Neural crest cell (in vitro differentiated cells): Measurements from ENCODE around the gene NUMB. TPM values are rescaled to one million over a fixed set of nuclear protein-coding genes. Genes with fewer than 3 reads are reported as not detected.
A peak's percentile ranks its signal among the peaks of the same experiment; 100 is the strongest.

Experiments
- DNase-seq: peaks from one replicate; pipeline ENCODE4 v3.0.0; 2021; ENCODE audit warnings: low read depth, mixed read lengths, low spot score
- H3K27ac Mint-ChIP-seq: one replicate; pipeline ENCODE4 v1.8.0; 2021; ENCODE audit warnings: mild to moderate bottlenecking, mixed read lengths; ENCODE audit not compliant: unreplicated experiment
- H3K27me3 Mint-ChIP-seq: 2 replicates; pipeline ENCODE4 v1.8.0; 2021; ENCODE audit warnings: low read depth, mild to moderate bottlenecking, mixed read lengths
- H3K36me3 Mint-ChIP-seq: 2 replicates; pipeline ENCODE4 v1.8.0; 2021; ENCODE audit warnings: low read depth, mild to moderate bottlenecking, mixed read lengths
- H3K4me1 Mint-ChIP-seq: 2 replicates; pipeline ENCODE4 v1.8.0; 2021; ENCODE audit warnings: mixed read lengths
- H3K4me3 Mint-ChIP-seq: one replicate; pipeline ENCODE4 v1.8.0; 2021; ENCODE audit warnings: mild to moderate bottlenecking, mixed read lengths
- H3K9me3 Mint-ChIP-seq: 2 replicates; pipeline ENCODE4 v1.8.0; 2021; ENCODE audit warnings: mixed read lengths
- CTCF ChIP-seq: fragments of 200-600 bp; sonication (generic); conservative IDR thresholded peaks from 2 replicates; pipeline ENCODE4 v1.5.0; 2021; ENCODE audit warnings: antibody characterized with exemption, mild to moderate bottlenecking
- total RNA-seq: library from RNA; stranded (reverse); gene quantifications from 2 replicates; pipeline ENCODE4 v1.2.1, GENCODE V29; 2021

The NUMB gene
- total RNA-seq, 1 donor from 2014 or later, result 40.7 TPM

GRCh38 chr14:73259837-73260236 lies 198.5 kb downstream of the NUMB start:
- no peak for TF ChIP-seq CTCF
- Mint-ChIP-seq H3K27me3 (no peaks in the 10 kb centered on the region), H3K27ac (no peak overlapping the region), H3K4me1 (peaks cover 5% of the 10 kb centered on the region), H3K36me3 (no peaks in the 10 kb centered on the region), H3K4me3 (no peak overlapping the region), H3K9me3 (no peaks in the 10 kb centered on the region)
- no peak for DNase-seq

DNA sequence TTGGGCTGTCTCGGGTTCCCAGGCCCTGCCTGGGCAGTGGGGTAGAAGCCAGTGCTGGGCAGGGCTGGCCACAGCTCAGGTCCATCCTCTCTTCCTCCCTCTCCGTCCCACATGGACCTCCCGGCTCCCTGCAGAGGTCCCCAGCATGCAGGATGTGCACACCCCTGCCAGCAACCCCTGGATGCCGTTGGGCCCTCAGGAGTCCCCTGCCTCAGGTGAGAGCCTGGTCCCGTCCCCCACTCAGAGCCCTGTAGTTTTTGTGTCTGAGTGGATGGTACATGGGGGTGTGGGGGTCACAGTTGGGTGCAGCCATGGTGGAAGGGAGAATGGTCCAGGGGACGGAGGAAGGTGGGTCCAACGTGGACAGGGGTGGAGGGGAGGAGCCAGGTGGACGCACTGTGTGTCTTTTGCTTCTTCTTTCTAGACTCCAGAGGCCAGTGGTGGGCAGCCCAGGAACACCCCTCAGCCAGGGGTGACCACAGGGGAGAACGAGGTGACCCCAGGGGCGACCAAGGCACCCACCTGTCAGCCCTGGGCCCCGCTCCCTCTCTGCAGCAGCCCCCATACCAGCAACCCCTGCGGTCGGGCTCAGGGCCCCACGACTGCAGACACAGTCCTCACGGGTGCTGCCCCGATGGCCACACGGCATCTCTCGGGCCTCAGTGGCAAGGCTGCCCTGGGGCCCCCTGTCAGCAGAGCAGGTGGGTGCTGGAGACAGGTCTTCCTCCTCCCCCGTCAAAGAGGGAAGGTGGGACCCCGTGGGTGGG lies 199.3 kb downstream of the NUMB start:
- Mint-ChIP-seq H3K9me3 (no peaks in the 10 kb centered on the region), H3K36me3 (no peaks in the 10 kb centered on the region), H3K4me1 (peaks cover 5% of the 10 kb centered on the region), H3K27me3 (no peaks in the 10 kb centered on the region), H3K27ac (no peak overlapping the region), H3K4me3 (no peak overlapping the region)
- no peak for DNase-seq
- TF ChIP-seq CTCF, result no peak

DNA sequence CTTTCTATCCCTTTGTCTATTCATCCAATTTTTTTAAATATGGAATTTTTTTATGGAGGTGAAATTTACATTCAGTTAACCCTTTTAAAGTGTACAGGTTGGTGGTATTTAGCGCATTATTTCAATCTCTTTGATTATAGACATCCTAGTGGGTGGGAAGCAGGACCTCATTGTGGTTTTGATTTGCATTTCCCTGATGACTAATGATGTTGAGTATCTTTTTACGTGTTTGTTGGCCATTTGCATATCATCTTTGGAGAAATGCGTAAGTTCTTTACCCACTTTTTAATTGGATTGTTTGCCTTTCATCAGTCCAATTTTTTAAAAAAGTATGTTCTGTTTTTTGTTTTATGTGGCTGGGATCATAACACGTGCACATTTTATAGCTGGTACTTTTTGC lies 200.3 kb downstream of the NUMB start:
- no peak overlapping the region for H3K4me3 Mint-ChIP-seq
- peaks cover 5% of the 10 kb centered on the region for H3K4me1 Mint-ChIP-seq
- H3K36me3 Mint-ChIP-seq, result no peaks in the 10 kb centered on the region
- no peaks in the 10 kb centered on the region for H3K9me3 Mint-ChIP-seq
- no peak for TF ChIP-seq CTCF
- no peak for DNase-seq
- H3K27ac Mint-ChIP-seq, result no peak overlapping the region
- H3K27me3 Mint-ChIP-seq, result no peaks in the 10 kb centered on the region

GRCh38 chr14:73255693-73256225 lies 202.6 kb downstream of the NUMB start:
- H3K4me1 Mint-ChIP-seq, result no peaks in the 10 kb centered on the region
- H3K27me3 Mint-ChIP-seq, result no peaks in the 10 kb centered on the region
- no peak overlapping the region for H3K27ac Mint-ChIP-seq
- TF ChIP-seq CTCF, result no peak
- no peak overlapping the region for H3K4me3 Mint-ChIP-seq
- no peaks in the 10 kb centered on the region for H3K9me3 Mint-ChIP-seq
- no peak for DNase-seq
- H3K36me3 Mint-ChIP-seq, result no peaks in the 10 kb centered on the region

GRCh38 chr14:73255005-73255400 lies 203.3 kb downstream of the NUMB start:
- no peaks in the 10 kb centered on the region for H3K4me1 Mint-ChIP-seq
- no peak for TF ChIP-seq CTCF
- no peak for DNase-seq
- no peaks in the 10 kb centered on the region for H3K27me3 Mint-ChIP-seq
- peak overlapping the region; percentile 50 for H3K27ac Mint-ChIP-seq
- no peaks in the 10 kb centered on the region for H3K9me3 Mint-ChIP-seq
- H3K4me3 Mint-ChIP-seq, result no peak overlapping the region
- no peaks in the 10 kb centered on the region for H3K36me3 Mint-ChIP-seq
